GM21528 (cell line): ENCODE data around the gene USH2A.
"Not testable (repeated sequence)": the region's sequence is repeated elsewhere in the genome, so short reads cannot be mapped to it uniquely, and the experiment has no call there.

Experiments
- ATAC-seq: cut with Tn5 transposase; IDR thresholded peaks from one replicate; pipeline ENCODE4 v1.9.1; 2021; ENCODE audit warnings: mild to moderate bottlenecking, moderate library complexity; ENCODE audit not compliant: unreplicated experiment, low FRiP score

Gene USH2A

DNA sequence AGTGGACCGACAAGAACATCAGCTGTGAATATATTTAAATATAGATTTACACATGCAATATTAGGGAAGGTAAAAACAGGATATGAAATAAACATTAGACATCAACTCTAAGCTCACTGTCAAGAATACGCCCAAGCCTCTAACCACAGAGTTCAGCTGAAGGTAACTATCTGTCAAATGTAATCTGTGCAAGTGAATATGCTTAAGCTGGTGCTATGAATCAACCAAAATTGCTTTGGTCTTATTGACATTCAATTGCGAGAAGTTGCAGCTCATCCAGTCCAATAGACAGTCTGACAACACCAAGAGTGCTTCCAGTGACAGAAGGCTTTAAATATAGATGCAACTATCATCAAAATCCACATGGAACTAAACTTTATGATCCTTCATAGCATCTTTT, 32.3 kb downstream of the USH2A start:
- ATAC-seq, result no peak

- ATAC-seq, result no peak
These were observed 33.5 kb downstream of the USH2A start for GRCh38 chr1:216389774-216390173.

DNA sequence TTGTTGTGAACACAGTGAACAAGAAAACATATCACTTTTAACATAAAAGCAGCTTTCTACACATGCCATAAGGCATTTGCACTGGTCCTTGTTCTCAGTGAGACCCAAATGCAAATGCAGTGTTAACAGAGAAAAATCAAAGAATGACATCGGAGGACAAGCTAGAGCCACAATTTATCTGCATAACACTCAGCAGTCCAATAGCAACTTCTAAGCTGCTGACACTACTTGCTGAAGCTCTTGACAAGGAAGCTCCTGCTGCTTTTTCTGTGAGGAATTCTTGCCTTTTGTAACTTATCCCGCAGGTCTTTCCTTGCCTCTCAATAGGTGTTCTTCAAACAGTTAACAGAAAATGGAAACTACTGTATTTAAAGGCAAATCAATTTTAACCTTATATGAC, 34.7 kb downstream of the USH2A start:
- ATAC-seq, result no peak

- no peak for ATAC-seq
These were observed 35.5 kb downstream of the USH2A start for GRCh38 chr1:216387782-216388181.

DNA sequence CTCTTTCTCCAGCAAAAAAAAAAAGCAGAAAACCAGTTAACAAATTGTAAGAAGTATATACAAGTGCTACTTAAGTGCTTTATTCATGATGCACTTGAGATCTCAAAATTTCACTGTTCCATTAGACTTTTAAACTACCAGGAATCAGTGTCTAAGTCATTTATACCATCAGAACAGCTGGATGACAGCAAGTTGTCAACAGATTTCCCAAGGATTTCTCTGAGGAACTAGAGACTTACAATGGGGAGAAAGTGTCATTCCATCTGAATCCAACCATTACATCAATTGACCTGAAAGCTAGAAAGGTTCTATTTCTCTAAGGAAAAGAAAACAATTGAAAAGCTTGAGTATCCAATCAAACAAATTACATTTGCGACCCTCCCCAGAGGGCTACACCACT, 43.8 kb downstream of the USH2A start:
- no peak for ATAC-seq

DNA sequence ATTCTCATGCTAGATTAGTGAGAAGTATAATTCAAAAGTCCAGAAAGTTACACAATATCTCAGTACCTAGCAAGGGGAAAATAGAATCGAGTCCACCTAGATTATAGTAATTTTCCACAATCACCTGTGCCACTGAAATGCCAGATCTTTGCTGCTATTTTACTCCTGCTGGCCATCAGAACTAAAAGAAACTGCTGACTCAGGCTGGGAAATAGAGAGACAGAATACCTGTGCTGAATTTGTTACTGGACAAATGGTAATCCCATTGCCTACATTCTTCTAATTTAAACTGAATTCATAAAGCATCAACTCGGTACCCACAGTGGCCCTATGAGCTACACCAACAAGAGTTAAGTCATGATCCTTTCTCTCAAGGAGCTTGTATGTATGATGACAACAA, 55.0 kb downstream of the USH2A start:
- ATAC-seq, result no peak

- no peak for ATAC-seq
These were observed 56.3 kb downstream of the USH2A start for GRCh38 chr1:216366979-216367378.

DNA sequence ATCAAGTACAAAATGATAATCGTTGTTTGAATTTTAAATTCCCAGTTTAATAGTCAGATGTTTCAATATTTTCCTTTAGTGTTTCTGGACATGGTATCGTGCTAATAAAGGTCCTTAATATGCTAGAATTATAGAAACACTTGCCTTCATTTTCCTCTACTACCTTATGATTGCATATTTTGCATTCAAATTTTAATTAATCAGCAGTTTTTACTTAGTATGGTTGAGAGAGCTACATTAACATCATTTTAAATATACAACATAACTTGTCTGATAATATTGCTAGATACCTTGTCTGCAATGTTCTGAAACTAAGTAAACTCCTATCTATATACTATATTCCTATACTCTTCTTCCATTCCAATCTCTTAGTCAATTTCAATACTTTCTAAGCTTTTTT, 66.3 kb downstream of the USH2A start:
- ATAC-seq, result no peak

- no peak for ATAC-seq
These were observed 73.1 kb downstream of the USH2A start for GRCh38 chr1:216350186-216350585.

GRCh38 chr1:216346526-216346925, 76.7 kb downstream of the USH2A start:
- no peak for ATAC-seq

DNA sequence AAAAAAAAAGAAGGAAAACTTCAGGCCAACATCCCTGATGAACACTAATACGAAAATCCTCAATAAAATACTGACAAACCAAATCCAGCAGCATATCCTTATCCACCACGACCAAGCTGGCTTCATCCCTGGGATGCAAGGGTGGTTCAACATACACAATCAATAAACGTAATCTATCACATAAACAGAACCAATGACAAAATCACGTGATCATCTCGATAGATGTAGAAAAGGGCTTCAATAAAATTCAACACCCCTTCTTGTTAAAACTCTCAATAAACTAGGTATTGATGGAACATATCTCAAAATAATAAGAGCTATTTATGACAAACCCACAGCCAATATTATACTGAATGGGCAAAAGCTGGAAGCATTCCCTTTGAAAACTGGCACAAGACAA, 82.7 kb downstream of the USH2A start:
- ATAC-seq, result not testable (repeated sequence)

GRCh38 chr1:216332462-216332861, 90.8 kb downstream of the USH2A start:
- ATAC-seq, result no peak

GRCh38 chr1:216332003-216332402, 91.2 kb downstream of the USH2A start:
- ATAC-seq, result no peak

- ATAC-seq, result no peak
These were observed 92.0 kb downstream of the USH2A start for GRCh38 chr1:216331211-216331610.

- ATAC-seq, result no peak
These were observed 93.0 kb downstream of the USH2A start for GRCh38 chr1:216330262-216330661.

DNA sequence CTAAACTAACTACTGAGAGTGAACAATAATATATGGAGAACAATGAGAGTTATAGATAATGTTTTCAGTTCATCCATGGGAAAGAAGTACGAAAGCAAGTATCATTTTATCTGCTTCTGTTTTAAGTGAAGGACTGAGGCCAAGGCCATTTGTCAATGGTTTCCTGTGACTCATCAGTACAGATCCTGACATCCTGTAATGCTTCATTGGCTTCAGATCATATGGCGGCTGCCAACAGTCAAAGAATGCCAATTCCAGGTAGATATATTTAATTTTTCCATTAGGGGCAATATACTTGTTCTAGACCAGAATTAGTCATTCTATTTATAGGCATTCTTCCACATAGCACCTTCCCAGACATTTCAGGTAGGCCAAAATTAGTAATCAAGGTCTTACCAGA, 97.3 kb downstream of the USH2A start:
- ATAC-seq, result no peak

- no peak for ATAC-seq
These were observed 97.9 kb downstream of the USH2A start for GRCh38 chr1:216325336-216325735.

GRCh38 chr1:216323344-216323743, 99.9 kb downstream of the USH2A start:
- ATAC-seq, result no peak

DNA sequence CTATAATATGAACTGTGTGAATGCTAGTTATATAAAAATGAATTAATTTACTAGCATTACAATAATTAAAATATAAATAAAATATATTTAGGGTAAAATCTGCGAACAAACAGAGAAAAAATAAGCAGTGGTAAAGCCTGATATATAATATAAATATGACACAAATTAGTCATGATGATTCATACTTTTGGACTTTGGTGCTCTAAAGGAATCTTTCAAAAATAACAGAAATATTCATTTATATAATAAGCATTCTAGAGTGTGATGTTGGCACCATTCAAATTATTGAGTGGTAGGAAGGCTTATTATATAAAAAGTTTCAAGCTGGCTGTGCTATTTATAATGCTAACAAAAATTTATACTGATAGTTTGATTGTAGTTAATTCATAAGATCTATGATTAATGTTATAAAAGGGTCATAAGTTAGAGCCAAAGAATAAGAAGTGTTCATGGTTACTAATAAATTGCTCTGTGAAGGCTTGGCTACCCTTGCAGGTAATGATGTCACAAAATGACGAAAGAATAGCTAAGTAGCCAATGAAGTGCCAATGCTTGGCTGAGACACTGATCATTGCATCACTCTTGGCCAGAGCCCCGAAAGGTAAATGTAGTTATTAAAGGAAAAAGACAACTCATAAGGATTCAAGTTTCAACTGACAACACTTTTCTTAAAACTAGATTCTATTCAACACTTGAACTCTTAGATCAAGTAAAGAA, 108.7 kb downstream of the USH2A start:
- no peak for ATAC-seq

- no peak for ATAC-seq
These were observed 112.5 kb downstream of the USH2A start for GRCh38 chr1:216310776-216311175.

DNA sequence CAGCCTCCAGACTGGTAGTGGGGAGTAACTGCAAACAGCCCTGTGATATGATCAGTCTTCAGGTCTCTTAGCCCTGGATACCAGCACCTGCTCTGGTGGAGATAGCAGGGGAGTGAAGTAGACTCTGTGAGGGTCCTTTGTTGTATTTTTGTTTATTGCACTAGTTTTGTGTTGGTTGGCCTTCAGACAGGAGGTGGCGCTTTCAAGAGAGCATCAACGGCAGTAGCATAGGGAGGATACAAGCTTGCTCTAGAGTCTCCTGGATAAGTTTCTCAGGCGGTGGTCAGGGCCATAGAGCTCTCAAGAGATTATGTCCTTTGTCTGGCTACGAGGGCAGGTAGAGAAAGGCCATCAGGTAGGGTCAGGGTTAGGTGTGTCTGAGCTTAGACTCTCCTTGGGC, 116.4 kb downstream of the USH2A start:
- ATAC-seq, result no peak

DNA sequence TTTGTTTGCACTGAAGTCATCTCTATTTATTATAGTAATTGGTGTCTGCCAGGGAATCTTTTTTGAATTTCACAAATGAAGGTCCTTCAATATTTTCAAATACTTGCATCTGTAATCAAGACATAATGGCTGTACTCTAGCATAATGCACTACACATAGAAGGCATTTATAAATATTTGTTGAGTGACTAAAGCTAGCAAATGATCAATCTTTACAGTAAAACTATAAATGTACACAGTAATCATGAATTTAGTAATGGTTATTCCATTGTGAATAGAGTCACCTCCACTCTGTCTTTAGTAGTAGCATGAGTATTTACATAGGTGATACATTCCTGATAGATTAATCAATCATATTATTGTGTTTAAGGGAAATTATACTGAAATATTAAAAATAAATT, 119.6 kb downstream of the USH2A start:
- ATAC-seq, result no peak

DNA sequence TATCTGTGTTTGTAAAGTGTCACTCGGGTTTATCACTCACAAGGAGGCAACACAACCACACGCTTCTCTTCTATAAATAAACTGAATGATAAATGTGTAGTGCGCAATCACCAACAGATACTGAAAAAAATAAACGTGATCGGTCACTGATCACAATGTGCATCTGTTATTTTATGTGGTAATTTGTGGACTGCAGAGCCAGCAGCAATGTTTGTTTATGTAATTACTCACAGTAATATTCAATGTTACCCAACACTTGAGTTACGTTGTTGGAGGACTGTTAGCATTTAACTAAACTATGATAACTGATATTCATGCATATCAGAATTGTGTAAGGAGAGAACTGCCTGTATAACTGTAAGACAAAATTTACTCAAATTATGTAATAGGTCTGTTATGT, 129.6 kb downstream of the USH2A start:
- no peak for ATAC-seq
